Measurements from ENCODE around the gene FOXD1.

Gene FOXD1

DNA sequence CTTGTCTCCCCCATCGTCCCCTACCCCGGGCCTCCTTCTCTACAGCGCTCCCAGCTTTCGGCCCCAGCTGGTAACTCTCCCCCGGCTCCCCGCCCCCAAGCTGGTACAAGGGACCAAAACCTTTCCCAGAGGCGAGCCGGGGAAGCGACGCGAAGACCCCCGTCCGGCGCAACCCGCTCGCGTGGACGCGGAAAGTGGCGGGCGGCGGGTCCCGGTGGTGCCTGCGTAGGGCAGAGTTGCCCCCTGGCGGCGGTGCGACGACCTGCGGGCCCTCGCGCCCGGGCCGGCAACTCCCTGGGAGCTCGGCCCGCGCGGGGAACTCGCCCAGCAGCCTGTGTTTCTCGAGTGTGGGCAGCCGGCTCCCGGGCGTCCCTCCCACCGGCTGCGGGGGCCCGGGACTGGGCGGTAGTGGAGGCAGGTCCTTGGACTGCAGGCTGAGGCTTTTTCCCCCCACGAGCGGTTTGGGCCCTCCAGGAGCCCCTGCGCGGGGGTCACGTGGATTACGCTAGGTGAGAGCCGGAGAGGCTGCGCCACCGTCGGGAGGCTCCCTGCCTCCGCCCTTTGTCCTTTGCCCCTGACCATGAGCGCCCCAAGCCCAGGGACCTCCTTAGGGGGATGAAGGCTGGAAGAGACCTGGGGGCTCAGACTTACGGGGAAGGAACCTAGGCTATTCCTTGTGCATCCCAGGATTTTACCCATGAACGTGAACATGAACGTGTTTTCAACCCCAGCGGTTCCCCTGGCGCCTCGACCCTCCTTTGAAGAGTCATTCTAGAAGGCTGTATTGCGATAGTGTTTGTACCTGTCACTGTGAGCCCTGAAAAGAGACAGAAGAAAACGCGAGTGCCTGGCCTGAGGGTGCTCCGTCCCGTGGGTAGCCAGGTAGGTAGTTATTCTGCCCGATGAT, 2.9 kb upstream of the FOXD1 start:
- POLR2A ChIA-PET, result interaction anchor here (0.9 to 1.3 kb wide), 4 partner anchors 10 to 236 kb away, joined by 3 to 5 read pairs (median 4); partner anchors contain the start of gene BTF3
- TF ChIP-seq FOXM1 (IDR thresholded peaks at IDR 0.05; ENCODE audit: borderline replicate concordance), result no peak
- no peak for TF ChIP-seq HDGF (IDR thresholded peaks at IDR 0.05; ENCODE audit: borderline replicate concordance)
- TF ChIP-seq L3MBTL2 (conservative IDR thresholded peaks at IDR 0.05), result peak; percentile 62
- no peak for TF ChIP-seq FOXK2 (IDR thresholded peaks at IDR 0.05)
- TF ChIP-seq LEF1 (IDR thresholded peaks at IDR 0.05; ENCODE audit: borderline replicate concordance), result no peak
- peak; percentile 86 for TF ChIP-seq TARDBP (IDR thresholded peaks at IDR 0.05)
- CTCF ChIA-PET, result interaction anchor here (0.5 to 1.9 kb wide), 15 partner anchors 8 to 236 kb away, joined by 3 to 10 read pairs (median 3); no protein-coding TSS in a partner anchor
- DNase-seq (ENCODE audit: extremely low spot score), result peak; percentile 71

- ChIA-PET CTCF (interaction anchor here (0.6 to 1.9 kb wide), 10 partner anchors 9 to 235 kb away, joined by 3 to 10 read pairs (median 3); no protein-coding TSS in a partner anchor), POLR2A (interaction anchor here (0.9 to 1.3 kb wide), 4 partner anchors 9 to 235 kb away, joined by 3 to 5 read pairs (median 4); partner anchors contain the start of gene BTF3)
Measured at GRCh38 chr5:73450672-73451223, 2.2 kb upstream of the FOXD1 start.

DNA sequence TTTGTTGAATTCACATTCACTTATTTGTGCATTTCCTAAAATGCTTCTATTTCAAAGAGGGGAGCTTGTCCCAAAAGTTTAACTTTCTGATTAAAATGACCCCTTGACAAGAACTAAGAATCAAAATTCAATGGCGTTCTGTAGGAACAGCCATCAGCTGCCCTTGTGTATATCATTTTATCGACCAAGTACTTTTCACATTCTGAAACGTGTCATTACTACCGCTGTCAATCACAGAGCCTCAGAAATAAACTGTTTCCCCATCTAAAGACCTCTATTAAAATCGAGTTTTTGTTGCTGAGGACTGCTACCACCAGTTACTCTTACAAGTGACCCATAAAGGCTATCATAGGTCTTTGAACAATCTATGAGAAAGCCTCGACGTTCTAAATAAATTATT, 1.6 kb upstream of the FOXD1 start:
- DNase-seq (ENCODE audit: extremely low spot score), result no peak
- CTCF ChIA-PET, result interaction anchor here (0.6 to 1.9 kb wide), 3 partner anchors 27 to 137 kb away, joined by 3 to 8 read pairs (median 5); no protein-coding TSS in a partner anchor
- peak; percentile 91 for TF ChIP-seq PKNOX1 (IDR thresholded peaks at IDR 0.05)
- no peak for TF ChIP-seq LEF1 (IDR thresholded peaks at IDR 0.05; ENCODE audit: borderline replicate concordance)
- POLR2A ChIA-PET, result no interaction called here

More at GRCh38 chr5:73450672-73451223, 2.2 kb upstream of the FOXD1 start:
- no peak for DNase-seq (ENCODE audit: extremely low spot score)
- TF ChIP-seq FOXK2 (IDR thresholded peaks at IDR 0.05), result no peak
- TF ChIP-seq FOXM1 (IDR thresholded peaks at IDR 0.05; ENCODE audit: borderline replicate concordance), result no peak
- TF ChIP-seq ELF4 (IDR thresholded peaks at IDR 0.05), result no peak
- no peak for TF ChIP-seq ARNT (IDR thresholded peaks at IDR 0.05)
- TF ChIP-seq SP1 (IDR thresholded peaks at IDR 0.05), result no peak
- no peak for TF ChIP-seq ZNF384 (IDR thresholded peaks at IDR 0.05)
- no peak for TF ChIP-seq CTBP1 (IDR thresholded peaks at IDR 0.05; ENCODE audit: borderline replicate concordance)
- no peak for TF ChIP-seq SUZ12 (IDR thresholded peaks at IDR 0.05)
- TF ChIP-seq FOXA1 (IDR thresholded peaks at IDR 0.05), result no peak
- TF ChIP-seq TARDBP (IDR thresholded peaks at IDR 0.05), result no peak
- no peak for TF ChIP-seq PKNOX1 (IDR thresholded peaks at IDR 0.05)
- TF ChIP-seq BHLHE40 (IDR thresholded peaks at IDR 0.05; ENCODE audit: borderline replicate concordance), result no peak

GRCh38 chr5:73447530-73448462, 781 bp downstream of the FOXD1 start:
- ChIA-PET POLR2A (interaction anchor here (0.8 to 3.0 kb wide), 25 partner anchors 11 to 491 kb away, joined by 3 to 32 read pairs (median 6); partner anchors contain the start of genes BTF3 and FCHO2), CTCF (interaction anchor here (0.8 to 1.2 kb wide), 3 partner anchors 27 to 232 kb away, joined by 3 to 6 read pairs (median 3); no protein-coding TSS in a partner anchor)
- TF ChIP-seq NFRKB (IDR thresholded peaks at IDR 0.05) (no peak), SUZ12 (IDR thresholded peaks at IDR 0.05) (no peak), HDGF (IDR thresholded peaks at IDR 0.05; ENCODE audit: borderline replicate concordance) (no peak), ARNT (IDR thresholded peaks at IDR 0.05) (no peak), FOXK2 (IDR thresholded peaks at IDR 0.05) (no peak), BHLHE40 (IDR thresholded peaks at IDR 0.05; ENCODE audit: borderline replicate concordance) (no peak), ZNF384 (IDR thresholded peaks at IDR 0.05) (no peak), LEF1 (IDR thresholded peaks at IDR 0.05; ENCODE audit: borderline replicate concordance) (no peak), SP1 (IDR thresholded peaks at IDR 0.05) (no peak), FOXA1 (IDR thresholded peaks at IDR 0.05) (no peak), ELF4 (IDR thresholded peaks at IDR 0.05) (no peak), FOXM1 (IDR thresholded peaks at IDR 0.05; ENCODE audit: borderline replicate concordance) (no peak), TARDBP (IDR thresholded peaks at IDR 0.05) (no peak)
- peak; percentile 20 for DNase-seq (ENCODE audit: extremely low spot score)

- POLR2A ChIA-PET, result interaction anchor here (1.3 to 3.0 kb wide), 5 partner anchors 10 to 232 kb away, joined by 6 to 32 read pairs (median 15); partner anchors contain the start of gene BTF3
- no peak for TF ChIP-seq ZNF384 (IDR thresholded peaks at IDR 0.05)
- TF ChIP-seq SUZ12 (IDR thresholded peaks at IDR 0.05), result no peak
- no peak for TF ChIP-seq NFRKB (IDR thresholded peaks at IDR 0.05)
- no peak for DNase-seq (ENCODE audit: extremely low spot score)
- CTCF ChIA-PET, result no interaction called here
Measured at GRCh38 chr5:73446631-73447529, 1.7 kb downstream of the FOXD1 start.

All from HEK293T (cell line).